GM03348 (cell line): ENCODE results near the gene OMD.
A peak's percentile ranks its signal among the peaks of the same experiment; 100 is the strongest.

Source experiments
- DNase-seq: peaks from one replicate; pipeline ENCODE4 v3.0.0; 2012; ENCODE audit warnings: low spot score

Gene OMD

GRCh38 chr9:92424340-92424739 is at the start of gene OMD:
TSS of gene OMD (minus strand) at chr9:92424471. CDS start at chr9:92417558, 6,913 bp downstream.
- DNase-seq = peak; percentile 38

- DNase-seq = peak; percentile 52
These were observed 43.9 kb upstream of the OMD start for GRCh38 chr9:92468206-92468605.

- DNase-seq = no peak
These were observed 43.2 kb upstream of the OMD start for GRCh38 chr9:92467511-92467910.

DNA sequence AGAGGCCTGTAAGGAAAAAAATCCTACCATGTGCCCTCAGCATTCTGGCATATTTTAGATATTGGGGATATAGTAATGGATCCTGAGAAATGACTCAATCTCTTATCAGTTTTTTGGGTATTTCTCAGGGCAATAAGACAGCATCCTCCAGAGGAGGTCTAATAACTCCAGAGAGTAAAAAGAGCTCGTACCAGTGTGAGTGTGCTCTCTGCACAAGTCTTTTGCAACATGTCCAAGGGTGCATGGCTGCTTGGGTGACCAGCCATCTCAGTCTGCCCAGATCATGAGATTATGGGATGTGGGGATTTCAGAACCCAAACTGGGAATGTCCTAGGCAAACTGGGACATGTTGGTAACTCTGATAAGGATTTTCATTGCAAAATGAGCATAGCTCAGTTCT is 42.8 kb upstream of the OMD start:
- no peak for DNase-seq

GRCh38 chr9:92463984-92464383 is 39.7 kb upstream of the OMD start:
- peak; percentile 86 for DNase-seq

GRCh38 chr9:92463387-92463786 is 39.1 kb upstream of the OMD start:
- no peak for DNase-seq

- DNase-seq = no peak
These were observed 33.3 kb upstream of the OMD start for GRCh38 chr9:92457576-92457975.

GRCh38 chr9:92455217-92455616 is 30.9 kb upstream of the OMD start:
- no peak for DNase-seq

DNA sequence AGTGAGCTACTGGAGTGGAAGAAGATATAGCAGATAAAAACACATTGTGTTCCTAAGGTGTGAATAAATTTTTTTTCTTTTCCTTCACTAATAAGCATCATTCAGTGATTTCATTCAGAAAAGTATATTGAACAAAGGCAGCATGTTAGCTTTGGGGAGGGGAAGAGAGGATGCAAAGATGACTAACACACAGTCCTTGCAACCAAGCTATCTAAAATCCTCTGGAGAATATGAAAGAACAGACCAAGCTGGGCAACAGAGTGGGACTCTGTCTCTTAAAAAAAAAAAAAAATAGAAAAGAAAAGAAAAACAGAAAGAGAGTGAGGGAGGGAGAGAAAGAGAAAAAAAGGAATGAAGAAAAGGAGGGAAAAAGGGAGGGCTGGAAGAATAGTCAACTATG is 22.3 kb upstream of the OMD start:
- DNase-seq = no peak

- no peak for DNase-seq
These were observed 20.6 kb upstream of the OMD start for GRCh38 chr9:92444841-92445240.

GRCh38 chr9:92440751-92441046 is 16.4 kb upstream of the OMD start:
- no peak for DNase-seq

GRCh38 chr9:92439921-92440750 is 15.9 kb upstream of the OMD start:
- DNase-seq = peak; percentile 55

GRCh38 chr9:92438900-92439526 is 14.7 kb upstream of the OMD start:
- DNase-seq = peak; percentile 40

GRCh38 chr9:92435263-92435662 is 11.0 kb upstream of the OMD start:
- DNase-seq = no peak

GRCh38 chr9:92432972-92433548 is 8.8 kb upstream of the OMD start:
- no peak for DNase-seq

DNA sequence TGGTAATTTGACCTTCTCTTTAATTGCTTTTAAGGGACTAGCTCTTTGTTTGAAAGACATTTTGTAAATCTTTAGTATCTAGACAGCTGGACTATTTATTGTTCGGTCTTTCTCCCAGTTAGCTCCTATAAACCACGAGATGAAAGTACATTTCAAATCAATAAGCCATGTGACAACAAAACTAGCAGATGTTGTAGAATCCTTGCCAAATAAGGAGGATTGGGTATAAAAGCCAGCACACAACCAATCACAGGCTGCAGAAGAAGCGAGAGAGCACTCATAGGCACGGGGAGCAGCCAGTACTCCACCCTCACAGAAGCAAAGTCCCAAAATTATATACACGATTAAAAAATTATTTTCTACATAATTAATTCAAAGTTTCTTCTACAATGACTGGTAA is 8.1 kb upstream of the OMD start:
- peak; percentile 17 for DNase-seq

GRCh38 chr9:92429836-92430235 is 5.6 kb upstream of the OMD start:
- DNase-seq = no peak

DNA sequence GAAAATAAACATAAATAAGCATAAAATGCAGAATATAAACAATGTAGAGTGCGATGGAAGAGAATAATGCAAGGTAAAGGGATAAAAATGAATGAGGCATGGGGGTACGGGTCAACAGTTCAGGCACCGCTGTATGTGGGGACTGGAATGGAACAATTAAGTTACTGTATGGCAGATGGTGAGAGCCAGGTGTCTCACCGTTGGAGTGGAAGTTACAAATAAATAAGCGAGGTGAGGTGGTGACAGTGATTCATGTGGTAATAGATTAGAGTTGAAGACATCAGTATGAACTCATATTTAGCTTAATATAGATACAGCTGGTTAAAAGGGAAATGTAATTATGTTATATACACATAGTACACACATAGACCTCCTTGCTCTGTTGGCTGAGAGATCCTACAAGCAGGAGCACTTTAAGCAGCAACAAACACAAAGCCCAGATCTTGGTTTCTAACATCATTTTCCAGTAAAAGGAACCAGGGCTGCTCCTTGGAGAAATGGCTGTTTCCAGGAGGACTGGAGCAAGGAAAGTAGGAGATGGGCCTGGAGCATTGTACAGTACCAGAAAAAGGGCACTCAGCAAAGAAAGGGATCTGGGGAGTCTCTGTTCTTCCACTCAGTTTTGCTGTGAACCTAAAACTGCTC is 2.4 kb upstream of the OMD start:
- no peak for DNase-seq

GRCh38 chr9:92425474-92425873 is 1.2 kb upstream of the OMD start:
- peak; percentile 46 for DNase-seq

GRCh38 chr9:92423612-92424011 is 659 bp downstream of the OMD start:
- no peak for DNase-seq

DNA sequence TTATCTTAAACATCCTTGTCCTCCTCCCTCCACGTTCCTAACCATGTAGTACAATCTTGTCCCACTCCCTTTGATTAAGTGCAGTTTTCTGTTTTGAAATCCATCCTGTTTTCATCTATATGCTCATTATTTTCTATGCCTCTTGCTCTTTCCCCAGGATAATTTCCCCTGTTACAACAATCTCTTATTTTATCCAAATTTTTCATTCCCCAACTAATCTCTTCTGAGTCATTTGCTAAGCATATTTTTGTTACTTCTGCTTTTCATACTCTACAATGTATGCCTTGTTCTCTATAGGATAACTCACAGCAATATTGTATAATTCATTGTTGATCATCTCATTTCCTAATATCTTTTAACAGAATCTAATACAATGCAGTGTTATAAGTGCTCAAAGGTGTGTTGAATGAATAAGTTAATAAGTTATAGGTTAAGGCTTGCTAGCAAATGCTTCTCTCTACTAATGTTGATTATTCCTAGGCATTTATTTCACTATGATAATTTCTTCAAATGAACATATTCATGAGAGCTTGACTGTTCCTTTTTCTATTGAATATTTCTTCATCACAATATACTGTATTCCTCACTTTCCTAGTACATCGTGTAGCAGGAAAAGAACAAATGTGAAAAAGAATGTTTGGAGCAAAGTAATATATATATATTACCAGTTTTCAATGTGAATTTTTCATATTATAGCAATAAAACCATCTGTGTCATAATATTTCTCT is 1.5 kb downstream of the OMD start:
- no peak for DNase-seq

DNA sequence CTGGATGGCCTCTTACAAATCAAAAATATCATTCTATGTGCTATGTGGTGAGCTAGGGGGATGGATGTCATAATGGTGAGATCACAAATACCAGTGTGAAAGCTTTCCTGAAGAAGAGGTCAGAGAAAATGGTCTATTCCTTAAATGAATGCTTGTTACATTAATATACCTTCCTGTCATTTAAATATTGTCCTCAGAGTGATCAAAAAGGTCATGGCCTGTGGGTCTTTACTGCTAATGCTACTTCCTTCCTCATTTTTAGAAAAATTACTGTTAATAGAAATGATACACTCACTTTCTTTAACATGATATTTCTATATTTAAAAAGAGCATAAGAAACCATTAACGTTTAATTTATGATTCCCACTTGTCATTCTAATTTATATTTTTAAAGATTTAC is 9.7 kb downstream of the OMD start:
- DNase-seq = no peak
